ENCODE results near the gene LCE2C. TPM values are rescaled to one million over a fixed set of nuclear protein-coding genes. Genes with fewer than 3 reads are reported as not detected.

LCE2C gene
- total RNA-seq, 1 experiment from 2014 or later: not detected

GRCh38 chr1:152697701-152698600 is 22.9 kb downstream of the LCE2C start, which contains the start of gene LCE2A:
Gene LCE2A, plus strand, starts transcription at chr1:152698345. Its CDS starts 557 bp downstream, at chr1:152698902.
- Histone ChIP-seq H3K4me1 (ENCODE audit: control insufficient read depth, insufficient read depth, low read length) (no peaks in the 10 kb centered on the region), H3K4me3 (ENCODE audit: low read depth in 2 of 2, low read length in 2 of 2) (no peak within 1 kb of the TSS), H3K9me3 (ENCODE audit: control insufficient read depth, insufficient read depth, low read depth, low read length) (no peaks in the 10 kb centered on the region), H3K27me3 (ENCODE audit: control insufficient read depth, insufficient read depth, low read length) (peaks cover 2% of the 10 kb centered on the region; the same call in 1 of the 2 replicates), H3K27ac (ENCODE audit: low read length) (no peak within 1 kb of the TSS), H3K36me3 (ENCODE audit: control insufficient read depth, insufficient read depth, low read length) (no peaks in the 10 kb centered on the region)
- DNase-seq (ENCODE audit: low read depth, low spot score) (no peak), ATAC-seq (no peak)
- CTCF ChIA-PET: no interaction called here
- TF ChIP-seq CTCF (IDR thresholded peaks at IDR 0.05): no peak
- no peak for TF ChIP-seq TCF7L2 (IDR thresholded peaks at IDR 0.05; ENCODE audit: low read depth, low read length)
- TF ChIP-seq REST (IDR thresholded peaks at IDR 0.05; ENCODE audit: insufficient read depth in 1 of 2, low read depth in 2 of 2, low read length in 1 of 2): no peak
- TF ChIP-seq POLR2AphosphoS5 (IDR thresholded peaks at IDR 0.05; ENCODE audit: low read depth, low read length): no peak
- no peak for TF ChIP-seq SIN3A (IDR thresholded peaks at IDR 0.05; ENCODE audit: borderline replicate concordance, insufficient read depth, low read depth, low read length)
- intact Hi-C loops (cut with micrococcal nuclease; ENCODE audit: unreplicated experiment): no loop called here
- BruUV-seq (replicated peaks): no TSS peak
- in situ Hi-C loops (cut with HindIII; ENCODE audit: low pct_unique_long_range_greater_than_20kb, low sequenced_read_pairs): no loop called here
- POLR2A ChIA-PET: no interaction called here

GRCh38 chr1:152699746-152700145 is 24.7 kb downstream of the LCE2C start:
- no peaks in the 10 kb centered on the region for H3K4me1 ChIP-seq (ENCODE audit: control insufficient read depth, insufficient read depth, low read length)
- H3K4me3 ChIP-seq (ENCODE audit: low read depth in 2 of 2, low read length in 2 of 2): no peak overlapping the region
- peaks cover 2% of the 10 kb centered on the region; the same call in 1 of the 2 replicates for H3K27me3 ChIP-seq (ENCODE audit: control insufficient read depth, insufficient read depth, low read length)
- TF ChIP-seq POLR2AphosphoS5 (IDR thresholded peaks at IDR 0.05; ENCODE audit: low read depth, low read length): no peak
- no peak for TF ChIP-seq SIN3A (IDR thresholded peaks at IDR 0.05; ENCODE audit: borderline replicate concordance, insufficient read depth, low read depth, low read length)
- TF ChIP-seq CTCF (IDR thresholded peaks at IDR 0.05): no peak
- no peak for TF ChIP-seq TCF7L2 (IDR thresholded peaks at IDR 0.05; ENCODE audit: low read depth, low read length)
- no peak for TF ChIP-seq REST (IDR thresholded peaks at IDR 0.05; ENCODE audit: insufficient read depth in 1 of 2, low read depth in 2 of 2, low read length in 1 of 2)
- H3K9me3 ChIP-seq (ENCODE audit: control insufficient read depth, insufficient read depth, low read depth, low read length): no peaks in the 10 kb centered on the region
- no TSS peak for BruUV-seq (replicated peaks)
- ATAC-seq: no peak
- CTCF ChIA-PET: no interaction called here
- H3K27ac ChIP-seq (ENCODE audit: low read length): no peak overlapping the region
- H3K36me3 ChIP-seq (ENCODE audit: control insufficient read depth, insufficient read depth, low read length): no peaks in the 10 kb centered on the region
- DNase-seq (ENCODE audit: low read depth, low spot score): no peak
- in situ Hi-C loops (cut with HindIII; ENCODE audit: low pct_unique_long_range_greater_than_20kb, low sequenced_read_pairs): no loop called here
- POLR2A ChIA-PET: no interaction called here
- intact Hi-C loops (cut with micrococcal nuclease; ENCODE audit: unreplicated experiment): no loop called here

All from Panc1 (cell line).